GM21367 (cell line): ENCODE results near the gene STPG4.
"Not testable (repeated sequence)": the region's sequence is repeated elsewhere in the genome, so short reads cannot be mapped to it uniquely, and the experiment has no call there.

Experiments
- ATAC-seq: cut with Tn5 transposase; IDR thresholded peaks from one replicate; pipeline ENCODE4 v1.9.1; 2021; ENCODE audit not compliant: unreplicated experiment

Gene STPG4

DNA sequence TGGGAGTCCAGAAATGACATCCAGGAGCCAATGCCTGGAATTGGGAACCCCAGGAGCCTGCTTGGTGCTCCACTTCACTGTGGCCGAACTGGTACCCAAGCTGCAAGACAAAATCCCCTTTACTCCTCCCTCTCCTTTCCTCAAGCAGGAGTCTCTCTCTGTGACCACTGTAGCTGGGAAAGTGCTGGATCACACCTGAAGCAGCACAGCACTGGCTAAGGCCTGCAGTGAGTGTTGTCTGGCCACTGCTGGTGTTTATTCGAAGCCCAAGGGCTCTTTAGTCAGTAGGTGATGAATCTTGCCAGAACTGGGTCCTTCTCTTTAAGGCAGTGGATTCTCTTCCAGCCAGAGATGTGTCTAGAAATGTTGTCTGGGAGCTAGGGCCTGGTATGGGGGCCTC lies 26.4 kb downstream of the STPG4 start:
- no peak for ATAC-seq

DNA sequence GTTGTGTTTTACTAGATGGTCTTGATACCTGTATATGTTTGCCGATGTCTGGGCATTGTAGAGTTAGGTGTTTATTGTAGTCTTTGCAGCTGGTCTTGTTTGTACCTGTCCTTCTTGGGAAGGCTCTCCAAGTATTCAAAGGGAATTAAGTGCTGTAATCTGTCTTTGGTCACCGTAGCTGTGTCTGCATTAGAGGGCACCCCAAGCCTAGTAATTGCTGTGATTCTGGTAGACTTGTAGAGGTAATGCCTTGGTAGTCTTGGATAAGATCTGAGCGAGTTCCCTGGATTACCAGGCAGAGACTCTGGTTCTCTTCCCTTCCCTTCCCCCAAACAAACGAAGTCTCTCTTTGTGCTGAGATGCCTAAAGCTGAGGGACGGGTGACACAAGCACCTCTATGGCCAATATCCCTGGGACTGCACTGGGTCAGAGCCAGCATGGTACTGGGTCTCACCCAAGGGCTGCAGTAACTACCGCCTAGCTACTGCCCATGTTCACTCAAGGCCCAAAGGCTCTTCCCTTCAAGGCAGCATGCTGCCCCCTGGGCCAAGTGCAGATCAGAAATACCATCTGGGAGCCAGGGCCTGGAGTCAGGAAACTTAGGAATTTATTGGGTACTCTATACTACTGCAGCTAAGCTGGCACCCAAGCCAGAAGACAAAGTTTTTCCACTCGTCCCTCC lies 27.1 kb downstream of the STPG4 start:
- no peak for ATAC-seq

DNA sequence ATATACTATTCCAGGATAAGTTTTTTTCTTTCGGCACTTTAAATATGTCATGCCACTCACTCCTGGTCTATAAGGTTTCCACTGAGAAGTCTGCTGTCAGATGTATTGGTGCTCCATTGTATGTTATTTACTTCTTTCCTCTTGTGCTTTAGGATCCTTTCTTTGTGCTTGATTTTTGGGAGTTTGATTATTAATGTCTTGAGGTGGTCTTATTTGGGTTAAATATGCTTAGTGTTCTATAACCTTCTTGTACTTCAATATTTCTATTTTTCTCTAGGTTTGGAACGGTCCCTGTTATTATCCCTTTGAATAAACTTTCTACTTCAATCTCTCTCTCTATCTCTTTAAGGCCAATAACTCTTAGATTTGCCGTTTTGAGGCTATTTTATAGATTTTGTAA lies 28.3 kb downstream of the STPG4 start:
- ATAC-seq = no peak

DNA sequence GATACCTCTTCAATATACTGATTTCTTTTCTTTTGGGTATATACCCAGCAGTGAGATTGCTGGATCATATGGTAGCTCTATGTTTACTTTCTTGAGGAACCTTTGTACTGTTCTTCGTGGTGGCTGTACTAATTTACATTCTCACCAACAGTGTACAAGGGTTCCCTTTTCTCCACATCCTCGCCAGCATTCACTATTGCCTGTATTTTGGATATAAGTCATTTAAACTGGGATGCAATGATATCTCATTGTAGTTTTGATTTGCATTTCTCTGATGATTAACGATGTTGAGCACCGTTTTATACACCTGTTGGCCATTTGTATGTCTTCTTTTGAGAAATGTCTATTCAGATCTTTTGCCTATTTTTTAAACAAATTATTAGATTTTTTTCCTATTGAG lies 30.4 kb downstream of the STPG4 start:
- ATAC-seq = not testable (repeated sequence)

DNA sequence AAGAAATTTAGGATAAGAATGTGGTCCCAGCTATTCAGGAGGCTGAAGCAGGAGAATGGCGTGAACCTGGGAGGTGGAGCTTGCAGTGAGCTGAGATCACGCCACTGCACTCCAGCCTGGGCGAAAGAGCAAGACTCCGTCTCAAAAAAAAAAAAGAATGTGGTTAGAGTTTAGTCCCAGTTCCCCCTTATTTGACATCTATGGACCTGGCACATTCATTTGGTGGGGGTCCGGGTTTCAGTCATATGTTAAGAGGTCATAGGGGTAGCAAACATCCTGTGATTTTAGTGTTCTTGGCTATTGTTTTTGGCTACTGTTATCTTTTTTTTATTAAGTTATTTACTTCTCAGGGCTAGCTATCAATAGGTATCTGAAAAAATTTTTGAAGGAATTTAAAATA lies 34.7 kb downstream of the STPG4 start:
- not testable (repeated sequence) for ATAC-seq

DNA sequence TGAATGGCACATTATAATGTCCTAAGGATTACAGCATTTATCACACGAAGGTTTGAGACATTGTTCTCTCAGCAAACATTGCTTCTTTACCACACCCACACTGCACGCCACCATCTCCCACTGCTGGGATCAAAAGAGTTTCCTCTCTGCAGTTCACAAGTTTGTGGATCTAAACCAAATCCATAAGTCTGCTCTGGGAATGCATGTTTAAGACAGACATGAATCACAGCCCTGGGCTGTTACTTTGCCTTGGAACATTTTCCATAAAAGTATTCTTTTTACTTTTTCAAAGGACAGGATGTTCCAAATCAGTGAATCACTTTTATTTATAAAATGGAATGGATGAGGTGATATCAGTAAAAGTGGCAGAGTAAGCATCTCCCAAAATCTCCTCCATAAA lies 36.1 kb downstream of the STPG4 start:
- ATAC-seq = no peak

DNA sequence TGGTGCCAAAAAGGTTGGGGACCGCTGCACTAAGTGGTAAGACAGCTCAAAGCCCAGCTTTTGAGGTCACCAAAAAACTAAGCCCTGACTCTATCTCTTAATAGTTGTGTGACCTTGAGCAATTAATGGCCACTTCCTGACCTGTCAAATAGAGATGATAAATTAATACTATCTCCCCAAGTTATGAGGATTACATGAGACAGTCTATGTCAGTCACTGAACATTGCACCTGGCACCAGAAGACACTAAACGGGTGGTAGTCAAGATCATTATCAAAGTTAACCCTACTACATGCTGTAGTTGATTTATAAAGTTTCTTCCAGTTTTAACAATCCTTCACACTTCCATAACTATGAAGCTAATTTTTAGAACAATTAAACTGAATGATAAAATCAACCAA lies 36.5 kb downstream of the STPG4 start:
- no peak for ATAC-seq

DNA sequence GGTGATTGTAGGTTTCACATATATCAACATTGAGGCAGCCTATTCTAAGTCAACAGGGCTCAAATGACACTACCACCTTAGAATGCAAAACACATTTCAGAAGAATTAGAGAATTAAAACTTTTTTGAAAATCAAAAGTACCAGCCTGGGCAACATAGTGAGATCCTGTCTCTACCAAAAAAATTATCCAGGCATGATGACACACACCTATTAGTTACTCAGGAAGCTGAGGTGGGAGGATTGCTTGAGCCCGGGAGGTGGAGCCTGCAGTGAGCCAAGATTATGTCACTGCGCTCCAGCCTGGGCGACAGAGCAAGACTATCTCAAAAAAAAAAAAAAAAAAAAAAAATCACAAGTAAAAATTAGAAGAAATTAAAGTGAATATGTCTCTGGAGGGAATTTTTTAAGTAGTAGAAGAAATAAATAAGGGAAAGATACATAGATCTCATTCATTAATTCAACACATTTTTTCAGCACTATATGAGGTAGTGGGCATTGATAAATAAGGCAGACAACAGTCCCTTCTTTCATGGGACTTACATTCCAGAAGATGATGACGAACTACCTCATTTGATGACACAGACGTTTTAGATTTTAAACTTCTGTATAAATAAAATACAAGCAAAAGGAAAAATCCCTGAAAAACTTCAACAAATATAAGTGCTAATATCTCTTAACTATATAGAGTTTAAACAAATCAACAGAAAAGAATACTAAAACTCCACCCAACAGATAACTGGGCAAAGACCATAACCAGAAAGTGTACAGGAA lies 42.3 kb downstream of the STPG4 start:
- ATAC-seq = no peak

DNA sequence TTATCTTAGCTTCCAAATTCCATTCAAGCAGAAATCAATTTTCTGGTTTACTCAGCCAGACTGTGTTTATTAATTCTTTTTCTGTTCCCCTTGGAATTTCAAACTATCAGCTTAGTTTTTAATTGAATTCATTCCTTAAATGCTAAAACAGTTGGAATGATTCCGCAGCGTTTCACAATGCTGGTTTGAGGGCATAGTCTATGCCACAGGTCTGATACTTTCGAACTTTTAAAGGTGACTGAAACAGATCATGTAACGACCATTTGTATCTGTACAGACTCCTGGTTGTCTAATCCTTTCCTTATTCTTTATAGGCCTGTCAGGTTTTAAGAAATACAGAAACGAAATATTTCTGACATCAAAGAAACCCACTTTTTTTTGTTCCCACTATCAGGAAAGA lies 45.4 kb downstream of the STPG4 start:
- no peak for ATAC-seq

DNA sequence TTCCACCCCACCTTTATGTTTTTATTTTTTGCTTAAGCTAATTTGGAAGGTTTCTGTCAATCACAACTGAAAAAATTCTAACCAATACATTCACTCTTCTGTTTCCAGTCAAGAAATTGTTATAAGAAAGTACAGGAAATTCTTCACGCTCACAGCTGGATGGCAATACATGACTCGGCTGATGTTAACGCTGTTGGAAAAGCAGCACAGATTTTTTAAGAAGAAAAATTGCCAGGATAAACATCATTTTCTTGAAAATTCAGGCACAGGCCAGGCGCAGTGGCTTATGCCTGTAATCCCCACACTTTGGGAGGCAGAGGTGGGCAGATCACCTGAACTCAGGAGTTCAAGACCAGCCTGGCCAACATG lies 46.1 kb downstream of the STPG4 start:
- no peak for ATAC-seq

DNA sequence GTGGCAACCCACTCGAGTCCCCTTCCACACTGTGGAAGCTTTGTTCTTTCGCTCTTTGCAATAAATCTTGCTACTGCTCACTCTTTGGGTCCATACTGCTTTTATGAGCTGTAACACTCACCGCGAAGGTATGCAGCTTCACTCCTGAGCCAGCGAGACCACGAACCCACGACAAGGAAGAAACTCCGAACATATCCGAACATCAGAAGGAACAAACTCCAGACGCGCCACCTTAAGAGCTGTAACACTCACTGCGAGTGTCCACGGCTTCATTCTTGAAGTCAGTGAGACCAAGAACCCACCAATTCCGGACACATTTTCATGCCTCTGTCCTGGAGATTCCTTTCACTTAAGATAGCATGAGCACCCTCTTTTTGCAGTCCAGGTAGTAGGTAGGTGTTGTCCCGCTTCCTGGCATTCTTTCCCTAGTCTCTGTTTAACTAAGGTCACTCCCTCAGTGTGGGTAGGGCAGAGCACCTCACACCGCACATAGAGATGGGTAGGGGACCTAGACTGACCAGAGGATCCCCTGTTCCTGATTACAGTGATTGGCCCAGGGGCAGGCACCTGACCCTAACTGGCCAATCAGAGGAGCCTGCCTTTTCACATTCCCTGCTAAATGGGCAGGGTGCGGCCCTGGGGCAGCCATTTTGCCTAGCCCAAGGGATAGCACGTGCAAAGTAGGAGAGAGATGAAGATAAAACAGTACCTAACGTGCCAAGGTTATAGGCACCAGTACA lies 46.7 kb downstream of the STPG4 start:
- not testable (repeated sequence) for ATAC-seq

DNA sequence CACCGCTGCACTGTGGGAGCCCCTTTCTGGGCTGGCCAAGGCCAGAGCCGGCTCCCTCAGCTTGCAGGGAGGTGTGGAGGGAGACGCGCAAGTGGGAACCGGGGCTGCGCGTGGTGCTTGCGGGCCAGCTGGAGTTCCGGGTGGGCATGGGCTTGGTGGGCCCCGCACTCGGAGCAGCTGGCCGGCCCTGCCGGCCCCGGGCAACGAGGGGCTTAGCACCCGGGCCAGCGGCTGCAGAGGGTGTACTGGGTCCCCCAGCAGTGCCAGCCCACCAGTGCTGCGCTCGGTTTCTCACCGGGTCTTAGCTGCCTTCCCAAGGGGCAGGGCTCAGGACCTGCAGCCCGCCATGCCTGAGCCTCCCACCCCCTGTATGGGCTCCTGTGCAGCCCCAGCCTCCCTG lies 47.9 kb downstream of the STPG4 start:
- not testable (repeated sequence) for ATAC-seq

DNA sequence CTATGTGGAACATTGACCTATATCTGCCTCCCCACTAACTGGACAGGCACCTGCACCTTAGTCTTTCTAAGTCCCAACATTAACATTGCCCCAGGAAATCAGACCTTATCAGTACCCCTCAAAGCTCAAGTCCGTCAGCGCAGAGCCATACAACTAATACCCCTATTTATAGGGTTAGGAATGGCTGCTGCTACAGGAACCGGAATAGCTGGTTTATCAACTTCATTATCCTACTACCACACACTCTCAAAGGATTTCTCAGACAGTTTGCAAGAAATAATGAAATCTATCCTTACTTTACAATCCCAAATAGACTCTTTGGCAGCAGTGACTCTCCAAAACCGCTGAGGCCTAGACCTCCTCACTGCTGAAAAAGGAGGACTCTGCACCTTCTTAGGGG lies 48.9 kb downstream of the STPG4 start:
- ATAC-seq = not testable (repeated sequence)

DNA sequence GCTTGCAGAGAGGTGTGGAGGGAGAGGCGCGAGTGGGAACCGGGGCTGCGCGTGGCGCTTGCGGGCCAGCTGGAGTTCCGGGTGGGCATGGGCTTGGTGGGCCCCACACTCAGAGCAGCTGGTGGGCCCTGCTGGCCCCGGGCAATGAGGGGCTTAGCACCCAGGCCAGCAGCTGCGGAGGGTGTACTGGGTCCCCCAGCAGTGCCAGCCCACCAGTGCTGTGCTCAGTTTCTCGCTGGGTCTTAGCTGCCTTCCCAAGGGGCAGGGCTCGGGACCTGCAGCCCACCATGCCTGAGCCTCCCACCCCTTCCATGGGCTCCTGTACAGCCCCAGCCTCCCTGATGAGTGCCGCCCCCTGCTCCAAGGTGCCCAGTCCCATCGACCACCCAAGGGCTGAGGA lies 55.4 kb downstream of the STPG4 start:
- not testable (repeated sequence) for ATAC-seq

DNA sequence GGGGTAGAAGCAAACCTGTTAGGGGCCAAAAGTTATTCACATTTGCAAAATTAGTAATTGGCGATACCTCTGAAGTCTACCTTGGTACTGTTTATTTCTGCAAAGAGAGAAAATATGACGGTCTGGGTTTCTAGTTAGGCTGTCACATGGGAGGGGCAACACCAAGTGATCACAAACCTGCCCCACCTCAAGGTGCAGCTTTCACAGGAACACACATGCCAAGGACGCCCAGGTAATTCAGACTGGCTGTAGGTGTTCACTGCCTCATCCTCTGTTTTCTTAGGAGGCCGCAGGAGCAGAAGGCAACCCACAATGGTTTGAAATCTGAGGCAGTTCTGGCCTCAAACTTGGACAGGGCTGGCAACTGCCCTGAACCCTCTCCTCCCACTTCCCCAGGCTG lies 56.2 kb downstream of the STPG4 start:
- ATAC-seq = no peak

DNA sequence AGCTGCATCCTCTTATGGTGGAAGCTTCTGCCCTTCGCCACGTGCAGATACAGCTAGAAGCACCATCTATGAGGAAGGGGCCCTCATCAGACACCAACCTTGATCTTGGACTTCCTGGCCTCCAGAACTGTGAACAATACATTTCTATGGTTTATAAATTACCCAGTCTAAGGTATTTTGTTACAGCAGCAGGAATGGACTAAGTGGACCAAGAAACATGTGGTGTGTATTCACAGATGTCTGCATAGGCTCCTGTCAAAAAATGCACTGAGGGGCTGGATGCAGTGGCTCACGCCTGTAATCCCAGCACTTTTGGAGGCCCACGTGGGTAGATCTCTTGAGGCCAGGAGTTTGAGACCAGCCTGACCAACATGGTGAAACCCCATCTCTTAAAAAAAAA lies 57.5 kb downstream of the STPG4 start:
- ATAC-seq = no peak

DNA sequence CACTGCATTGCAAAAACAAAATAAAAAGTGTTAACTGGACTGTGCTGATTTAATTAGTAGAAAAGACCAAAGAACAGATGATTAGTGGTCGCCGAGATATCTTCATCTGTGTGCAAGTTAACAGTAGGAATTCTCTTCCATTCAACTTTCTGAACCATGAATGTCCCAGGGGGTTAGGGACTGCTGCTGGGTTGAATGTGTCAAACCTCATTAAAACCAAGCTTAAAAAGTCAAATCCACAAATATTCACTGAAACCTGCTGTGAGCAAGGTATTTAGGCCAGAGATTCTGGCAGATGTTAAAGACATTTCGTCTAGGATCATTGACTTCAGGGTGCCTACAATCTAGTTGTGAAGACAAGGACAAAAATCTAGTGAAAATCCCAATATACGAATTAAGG lies 58.7 kb downstream of the STPG4 start:
- no peak for ATAC-seq

DNA sequence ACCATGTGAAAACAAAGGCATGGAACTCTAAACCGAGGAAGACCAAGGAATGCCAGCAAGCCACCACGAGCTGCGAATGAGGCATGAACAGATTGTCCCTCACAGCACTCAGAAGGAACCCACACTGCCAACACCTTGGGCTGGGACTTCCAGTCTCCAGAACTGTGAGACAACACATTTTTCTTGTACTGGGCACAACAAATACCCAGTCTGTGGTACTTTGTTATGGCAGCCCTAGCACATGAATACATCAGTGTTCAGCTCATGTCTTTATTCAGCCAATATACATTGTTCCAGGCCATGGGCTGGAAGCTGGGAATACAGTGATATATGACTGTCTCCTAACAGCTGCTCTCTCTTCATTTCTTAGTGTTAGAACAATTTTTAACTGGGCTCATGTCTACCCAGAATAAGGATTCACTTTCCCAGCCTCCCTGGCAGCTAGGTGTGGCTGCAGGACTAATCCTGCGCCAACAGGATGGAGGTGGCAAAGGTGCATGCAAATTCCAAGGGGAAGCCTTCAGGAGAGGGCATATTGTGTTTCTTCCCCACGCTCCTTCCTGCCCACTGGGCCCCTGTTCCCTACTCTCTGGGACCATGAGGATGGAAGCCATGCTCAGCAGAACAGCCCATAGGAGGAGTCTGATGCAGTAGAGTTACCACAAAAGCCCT lies 59.6 kb downstream of the STPG4 start:
- no peak for ATAC-seq

DNA sequence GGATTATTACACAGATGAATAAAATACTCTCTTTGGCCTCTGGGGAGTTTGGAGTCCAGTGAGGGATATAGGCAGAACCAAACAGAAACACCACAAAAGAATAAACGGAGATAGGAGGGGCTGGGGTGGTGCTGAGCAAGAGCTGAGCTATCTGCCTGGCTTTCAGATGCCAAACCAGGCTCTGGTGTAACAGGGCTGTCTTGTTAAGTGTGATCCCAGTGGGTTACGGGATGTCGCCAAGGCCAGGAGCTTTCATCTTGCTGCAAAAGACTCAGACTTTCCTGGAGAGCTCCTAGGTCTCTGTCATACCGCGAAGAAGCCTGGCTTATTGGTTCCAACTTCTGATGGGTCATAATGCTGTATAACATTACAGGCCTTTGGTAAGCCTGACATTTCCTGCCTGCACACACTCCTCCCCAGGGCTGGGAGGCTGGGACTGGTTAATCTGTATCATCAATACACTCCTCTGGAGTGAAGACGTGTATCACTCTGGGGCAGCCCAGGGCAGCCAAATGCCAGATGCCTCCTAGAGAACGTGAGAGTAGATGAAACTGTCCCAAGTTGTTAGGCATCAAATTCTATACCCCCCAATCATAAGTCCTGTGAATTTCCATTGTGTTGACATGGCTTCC lies 60.5 kb downstream of the STPG4 start:
- ATAC-seq = no peak

DNA sequence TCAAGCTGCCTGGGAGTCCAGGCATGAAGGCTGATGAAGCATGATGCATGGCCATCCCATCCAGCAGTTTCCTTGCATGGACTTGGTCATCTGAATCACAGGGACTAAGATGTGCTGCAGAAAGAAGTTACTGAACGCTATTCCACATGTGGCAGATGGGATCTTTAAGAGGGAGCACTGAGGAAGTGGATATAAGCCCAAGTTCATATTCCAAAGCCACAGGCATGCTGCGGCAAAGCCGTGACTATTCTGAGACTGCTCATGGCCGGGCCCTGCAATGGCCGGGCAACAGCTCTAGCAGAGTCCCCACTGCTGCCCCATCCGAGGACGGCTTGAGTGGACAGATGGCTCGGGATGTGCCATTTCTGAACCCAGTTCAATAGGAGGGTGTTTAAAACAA lies 61.5 kb downstream of the STPG4 start:
- no peak for ATAC-seq

DNA sequence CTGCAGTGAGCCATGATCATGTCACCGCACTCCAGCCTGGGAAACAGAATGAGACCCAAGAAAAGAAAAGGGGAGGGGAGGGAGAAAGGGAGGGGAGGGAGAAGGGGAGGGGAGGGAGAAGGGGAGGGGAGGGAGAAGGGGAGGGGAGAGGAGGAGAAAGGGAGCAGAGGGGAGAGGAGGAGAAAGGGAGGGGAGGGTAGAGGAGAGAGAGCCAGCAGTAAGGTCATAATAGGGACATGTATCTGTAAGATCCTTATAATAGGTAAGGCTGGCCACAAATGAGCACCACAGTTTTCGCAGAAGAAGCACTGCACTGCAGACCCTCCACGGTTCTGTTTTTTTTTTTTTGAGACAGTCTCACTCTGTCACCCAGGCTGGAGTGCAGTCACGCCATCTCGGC lies 62.6 kb downstream of the STPG4 start:
- ATAC-seq = no peak
